A673 (cell line): ENCODE data around the gene CFAP410. TPM values are rescaled to one million over a fixed set of nuclear protein-coding genes. Genes with fewer than 3 reads are reported as not detected.

ENCODE experiments used
- BruUV-seq: library from RNA; stranded (reverse); fragments of 400-500 nt; replicated peaks from 2 replicates; lab custom pipeline; 2021; lab: Mats Ljungman, UMichigan
- CTCF ChIA-PET: fragments of 300-600 bp; sonication (Branson Sonifier 250); formaldehyde crosslinking; loops from one replicate; lab custom pipeline; 2022; ENCODE audit warnings: antibody characterized with exemption; lab: Charles Lee
- POLR2A ChIA-PET: fragments of 300-600 bp; sonication (Branson Sonifier 250); formaldehyde crosslinking; loops from one replicate; lab custom pipeline; 2022; ENCODE audit warnings: antibody characterized with exemption; ENCODE audit not compliant: low non-redundant PET; lab: Charles Lee
- DNase-seq: peaks from one replicate; pipeline ENCODE4 v3.0.0-alpha.2; 2015; ENCODE audit warnings: low spot score
- H3K27ac ChIP-seq: fragments of 200-600 bp; sonication (generic); 2 replicates; pipeline ENCODE4 v1.5.1; 2016; ENCODE audit warnings: mixed run types, low read depth, mild to moderate bottlenecking, mixed read lengths, antibody characterized with exemption, low read length; ENCODE audit not compliant: poor library complexity, severe bottlenecking
- H3K27me3 ChIP-seq: fragments of 200-600 bp; sonication (generic); replicated peaks from 2 replicates; pipeline ENCODE4 v1.6.1; 2017; ENCODE audit warnings: mixed run types, low read depth, mild to moderate bottlenecking, mixed read lengths, antibody characterized with exemption, low read length; ENCODE audit not compliant: insufficient read depth, poor library complexity
- H3K36me3 ChIP-seq: fragments of 200-600 bp; sonication (generic); 2 replicates; pipeline ENCODE4 v1.6.1; 2016; ENCODE audit warnings: mixed run types, mild to moderate bottlenecking, mixed read lengths, antibody characterized with exemption, low read length; ENCODE audit not compliant: insufficient read depth, poor library complexity, severe bottlenecking
- H3K4me1 ChIP-seq: fragments of 200-600 bp; sonication (generic); 2 replicates; pipeline ENCODE4 v1.6.1; 2017; ENCODE audit warnings: mixed run types, mild to moderate bottlenecking, mixed read lengths, antibody characterized with exemption, low read length; ENCODE audit not compliant: insufficient read depth, poor library complexity, severe bottlenecking
- H3K4me3 ChIP-seq: fragments of 200-600 bp; sonication (generic); 2 replicates; pipeline ENCODE4 v1.5.1; 2016; ENCODE audit warnings: low read depth, mixed run types, mild to moderate bottlenecking, mixed read lengths, low read length; ENCODE audit not compliant: poor library complexity, severe bottlenecking
- H3K9me3 ChIP-seq: fragments of 200-600 bp; sonication (generic); 2 replicates; pipeline ENCODE4 v1.6.1; 2016; ENCODE audit warnings: mixed run types, low read depth, mild to moderate bottlenecking, mixed read lengths, antibody characterized with exemption, low read length; ENCODE audit not compliant: poor library complexity, severe bottlenecking
- EZH2 ChIP-seq: fragments of 200-600 bp; sonication (generic); IDR thresholded peaks from 2 replicates; pipeline ENCODE4 v1.6.1; 2017; ENCODE audit warnings: borderline replicate concordance, low read depth, mild to moderate bottlenecking, mixed read lengths, antibody characterized with exemption, low read length; ENCODE audit not compliant: poor library complexity, severe bottlenecking
- intact Hi-C: fragments of 100-400 bp; cut with micrococcal nuclease; formaldehyde crosslinking; loops from one replicate; pipeline ENCODE4 v1.10.0; 2022; ENCODE audit not compliant: unreplicated experiment
- total RNA-seq: library from RNA; stranded (reverse); gene quantifications from 2 replicates; pipeline ENCODE4 v1.2.3, GENCODE V29; 2021
- TF ChIP-seq, protein P1 (sequence below): fragments of 300-800, 200-600 bp; sonication (generic); conservative IDR thresholded peaks from 2 replicates; pipeline ENCODE4 v1.5.1; 2017; ENCODE audit warnings: low read depth, mild to moderate bottlenecking, antibody characterized with exemption, low read length, moderate library complexity, mixed read lengths

Gene CFAP410
- total RNA-seq, 1 experiment from 2014 or later: 14.0 TPM

DNA sequence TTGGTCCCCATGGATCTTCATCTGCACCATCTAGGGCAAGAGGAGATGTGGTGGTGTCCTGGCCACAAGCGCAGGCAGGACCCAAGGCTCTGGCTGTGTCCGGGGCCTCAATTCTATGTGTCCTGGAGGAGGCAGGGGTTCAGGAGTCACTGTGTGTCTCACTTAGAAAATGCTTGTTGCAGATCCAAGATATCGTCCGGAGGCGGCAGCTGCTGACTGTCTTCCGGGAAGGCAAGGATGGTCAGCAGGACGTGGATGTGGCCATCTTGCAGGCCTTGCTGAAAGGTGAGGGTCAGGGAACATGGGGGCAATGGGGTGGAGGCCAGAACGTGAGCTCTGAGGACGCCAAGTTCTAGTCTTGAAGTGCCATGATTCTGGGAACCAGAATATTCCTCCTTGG, 43.3 kb upstream of the CFAP410 start:
- POLR2A ChIA-PET: no interaction called here
- no peak for DNase-seq

DNA sequence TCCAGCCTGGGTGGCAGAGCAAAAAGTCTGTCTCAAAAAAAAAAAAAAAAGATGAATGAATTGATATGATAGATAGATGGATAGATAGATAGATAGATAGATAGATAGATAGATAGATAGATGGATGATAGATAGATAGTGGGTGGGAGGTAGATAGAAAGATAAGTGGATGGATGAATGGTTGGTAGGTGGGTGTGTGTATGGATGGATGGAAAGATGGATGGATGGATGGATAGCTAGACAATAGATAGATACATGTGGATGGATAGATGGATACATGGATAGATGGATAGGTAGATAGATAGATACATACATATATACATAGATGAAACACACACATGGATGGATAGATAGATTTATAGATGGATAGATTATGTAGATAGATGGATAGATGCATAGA, 42.7 kb upstream of the CFAP410 start:
- intact Hi-C loops: no loop called here
- no peak for DNase-seq
- ChIA-PET POLR2A (no interaction called here), CTCF (no interaction called here)
- Histone ChIP-seq H3K4me3 (no peak overlapping the region), H3K9me3 (peaks cover 9% of the 10 kb centered on the region), H3K4me1 (no peaks in the 10 kb centered on the region), H3K36me3 (no peaks in the 10 kb centered on the region), H3K27me3 (no peaks in the 10 kb centered on the region), H3K27ac (no peak overlapping the region)
- TF ChIP-seq, protein P1, sequence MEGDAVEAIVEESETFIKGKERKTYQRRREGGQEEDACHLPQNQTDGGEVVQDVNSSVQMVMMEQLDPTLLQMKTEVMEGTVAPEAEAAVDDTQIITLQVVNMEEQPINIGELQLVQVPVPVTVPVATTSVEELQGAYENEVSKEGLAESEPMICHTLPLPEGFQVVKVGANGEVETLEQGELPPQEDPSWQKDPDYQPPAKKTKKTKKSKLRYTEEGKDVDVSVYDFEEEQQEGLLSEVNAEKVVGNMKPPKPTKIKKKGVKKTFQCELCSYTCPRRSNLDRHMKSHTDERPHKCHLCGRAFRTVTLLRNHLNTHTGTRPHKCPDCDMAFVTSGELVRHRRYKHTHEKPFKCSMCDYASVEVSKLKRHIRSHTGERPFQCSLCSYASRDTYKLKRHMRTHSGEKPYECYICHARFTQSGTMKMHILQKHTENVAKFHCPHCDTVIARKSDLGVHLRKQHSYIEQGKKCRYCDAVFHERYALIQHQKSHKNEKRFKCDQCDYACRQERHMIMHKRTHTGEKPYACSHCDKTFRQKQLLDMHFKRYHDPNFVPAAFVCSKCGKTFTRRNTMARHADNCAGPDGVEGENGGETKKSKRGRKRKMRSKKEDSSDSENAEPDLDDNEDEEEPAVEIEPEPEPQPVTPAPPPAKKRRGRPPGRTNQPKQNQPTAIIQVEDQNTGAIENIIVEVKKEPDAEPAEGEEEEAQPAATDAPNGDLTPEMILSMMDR: no peak
- no peak for TF ChIP-seq EZH2
- BruUV-seq: no TSS peak

More for the DNA sequence above, 43.3 kb upstream of the CFAP410 start:
- intact Hi-C loops: no loop called here
- no TSS peak for BruUV-seq
- Histone ChIP-seq H3K27me3 (no peaks in the 10 kb centered on the region), H3K4me3 (no peak overlapping the region), H3K9me3 (peaks cover 10% of the 10 kb centered on the region), H3K4me1 (no peaks in the 10 kb centered on the region), H3K27ac (no peak overlapping the region), H3K36me3 (no peaks in the 10 kb centered on the region)
- CTCF ChIA-PET: no interaction called here
- TF ChIP-seq, protein P1: no peak
- TF ChIP-seq EZH2: no peak

DNA sequence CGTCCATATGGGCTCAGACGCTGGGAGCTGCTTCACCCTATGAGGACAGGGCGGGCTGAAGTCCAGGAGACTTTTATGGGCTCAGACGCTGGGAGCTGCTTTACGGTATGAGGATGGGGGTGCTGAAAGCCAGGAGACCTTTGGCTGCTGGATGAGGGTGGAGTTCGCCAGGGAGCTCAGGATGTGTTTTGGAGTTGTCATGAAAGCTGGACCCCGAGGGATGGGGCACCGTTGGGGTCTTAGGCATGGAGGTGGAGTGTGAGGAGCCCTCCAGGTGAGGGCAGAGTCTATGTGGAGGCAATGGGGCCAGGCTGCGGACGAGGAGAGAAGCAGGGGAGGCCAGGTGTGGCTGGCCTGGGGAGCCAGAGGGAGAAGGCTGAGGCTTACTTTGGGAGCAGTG, 41.7 kb upstream of the CFAP410 start:
- Histone ChIP-seq H3K27ac (no peak overlapping the region), H3K4me3 (no peak overlapping the region), H3K9me3 (peaks cover 9% of the 10 kb centered on the region), H3K36me3 (no peaks in the 10 kb centered on the region), H3K27me3 (no peaks in the 10 kb centered on the region), H3K4me1 (no peaks in the 10 kb centered on the region)
- no TSS peak for BruUV-seq
- intact Hi-C loops: no loop called here
- ChIA-PET POLR2A (no interaction called here), CTCF (no interaction called here)
- DNase-seq: no peak
- TF ChIP-seq, protein P1: no peak
- no peak for TF ChIP-seq EZH2
